PC-9 (cell line): ENCODE results near the gene KIF24.

Source experiments
- EZH2 ChIP-seq: fragments of 200-600 bp; sonication (generic); IDR thresholded peaks from 2 replicates; pipeline ENCODE4 v1.8.0; 2017; ENCODE audit warnings: antibody characterized with exemption, low read depth
- TF ChIP-seq, protein P1 (sequence below): fragments of 200-600 bp; sonication (generic); conservative IDR thresholded peaks from 2 replicates; pipeline ENCODE4 v1.6.1; 2017; ENCODE audit warnings: mixed run types, antibody characterized with exemption, mild to moderate bottlenecking, moderate library complexity

DNA sequence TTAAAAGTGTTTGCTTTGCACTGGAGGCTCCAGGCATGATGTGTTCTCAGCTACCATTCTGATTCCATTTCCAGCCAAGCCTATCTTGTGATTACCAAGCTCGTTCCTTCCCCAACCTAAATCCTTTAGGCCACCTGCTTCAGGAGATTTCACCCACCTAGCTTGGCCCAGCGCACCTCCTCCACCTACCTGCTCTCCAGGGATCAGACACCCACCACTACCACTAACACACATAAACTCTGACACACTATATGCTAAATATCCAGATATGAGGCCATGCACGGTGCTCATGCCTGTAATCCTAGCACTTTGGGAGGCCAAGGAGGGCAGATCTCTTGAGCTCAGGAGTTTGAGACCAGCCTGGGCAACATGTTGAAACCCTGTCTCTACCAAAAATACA lies 45.3 kb upstream of the KIF24 start:
- TF ChIP-seq, protein P1, sequence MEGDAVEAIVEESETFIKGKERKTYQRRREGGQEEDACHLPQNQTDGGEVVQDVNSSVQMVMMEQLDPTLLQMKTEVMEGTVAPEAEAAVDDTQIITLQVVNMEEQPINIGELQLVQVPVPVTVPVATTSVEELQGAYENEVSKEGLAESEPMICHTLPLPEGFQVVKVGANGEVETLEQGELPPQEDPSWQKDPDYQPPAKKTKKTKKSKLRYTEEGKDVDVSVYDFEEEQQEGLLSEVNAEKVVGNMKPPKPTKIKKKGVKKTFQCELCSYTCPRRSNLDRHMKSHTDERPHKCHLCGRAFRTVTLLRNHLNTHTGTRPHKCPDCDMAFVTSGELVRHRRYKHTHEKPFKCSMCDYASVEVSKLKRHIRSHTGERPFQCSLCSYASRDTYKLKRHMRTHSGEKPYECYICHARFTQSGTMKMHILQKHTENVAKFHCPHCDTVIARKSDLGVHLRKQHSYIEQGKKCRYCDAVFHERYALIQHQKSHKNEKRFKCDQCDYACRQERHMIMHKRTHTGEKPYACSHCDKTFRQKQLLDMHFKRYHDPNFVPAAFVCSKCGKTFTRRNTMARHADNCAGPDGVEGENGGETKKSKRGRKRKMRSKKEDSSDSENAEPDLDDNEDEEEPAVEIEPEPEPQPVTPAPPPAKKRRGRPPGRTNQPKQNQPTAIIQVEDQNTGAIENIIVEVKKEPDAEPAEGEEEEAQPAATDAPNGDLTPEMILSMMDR = no peak
- no peak for TF ChIP-seq EZH2
